ENCODE results near the gene SLC9A8.
"Not testable (repeated sequence)": the region's sequence is repeated elsewhere in the genome, so short reads cannot be mapped to it uniquely, and the experiment has no call there.

Gene SLC9A8

DNA sequence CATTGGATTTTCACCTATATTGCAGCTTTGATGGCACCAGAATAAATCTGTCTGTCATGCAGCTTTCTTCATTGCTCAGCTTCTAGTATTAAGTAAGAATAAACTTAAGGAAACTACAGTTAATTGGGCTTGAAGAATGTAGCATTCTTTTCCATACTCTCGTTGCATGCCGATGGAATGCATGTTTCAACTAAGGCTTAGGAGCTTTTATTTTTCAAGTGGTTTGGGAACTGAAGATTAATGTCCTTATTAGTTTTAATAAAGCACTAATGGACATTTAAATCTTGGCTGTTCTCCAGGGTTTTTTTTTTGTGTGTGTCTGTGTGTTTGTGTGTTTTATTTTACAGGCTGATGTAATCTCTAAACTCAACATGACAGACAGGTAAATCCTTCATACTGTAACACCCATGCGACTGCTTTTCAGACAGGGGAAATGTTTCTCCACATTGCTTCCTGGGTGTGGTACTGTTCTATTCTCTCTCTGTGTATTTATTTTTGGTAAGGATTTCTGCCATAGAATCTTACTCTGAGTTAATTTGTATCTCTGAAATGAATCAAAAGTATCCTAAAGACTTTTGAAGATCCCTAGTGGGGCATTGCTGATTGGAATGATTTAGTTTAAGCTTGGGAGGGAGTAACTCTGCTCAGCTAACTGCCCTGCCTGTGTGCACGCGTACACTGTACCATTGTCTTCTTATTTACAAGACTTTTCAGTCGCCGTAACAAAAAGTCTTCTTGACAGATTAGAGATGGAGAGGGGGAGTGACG is 38.0 kb downstream of the SLC9A8 start:
- DNase-seq (ENCODE audit: low read depth in 2 of 2), result no peak

DNA sequence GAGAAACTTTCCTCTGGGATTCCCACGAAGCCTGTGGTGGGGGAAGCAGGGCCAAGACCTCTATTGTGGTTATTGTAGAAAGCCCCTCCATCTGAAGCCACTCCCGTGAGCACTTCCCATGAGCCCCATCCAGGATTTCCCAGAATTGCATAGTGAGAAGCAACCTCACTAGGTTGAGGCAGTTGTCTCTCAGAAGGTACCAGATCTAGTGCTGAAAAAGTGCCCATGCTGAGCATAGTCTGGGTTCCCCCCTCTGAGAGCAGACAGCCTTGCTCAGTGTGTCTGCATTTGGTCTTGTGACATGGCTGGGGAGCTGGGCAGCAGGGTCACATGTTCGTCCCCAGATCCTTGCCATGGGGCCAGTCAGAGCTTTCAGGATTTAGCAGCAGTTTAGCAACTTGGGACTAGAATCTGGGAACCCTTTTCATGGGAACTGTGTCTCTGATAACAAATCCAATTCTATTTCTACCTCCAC is 38.6 kb downstream of the SLC9A8 start:
- DNase-seq (ENCODE audit: low read depth in 2 of 2), result no peak

GRCh38 chr20:49851991-49852390 is 39.4 kb downstream of the SLC9A8 start:
- no peak for DNase-seq (ENCODE audit: low read depth in 2 of 2)

- no peak for DNase-seq (ENCODE audit: low read depth in 2 of 2)
Measured at GRCh38 chr20:49852522-49853080, 40.0 kb downstream of the SLC9A8 start.

DNA sequence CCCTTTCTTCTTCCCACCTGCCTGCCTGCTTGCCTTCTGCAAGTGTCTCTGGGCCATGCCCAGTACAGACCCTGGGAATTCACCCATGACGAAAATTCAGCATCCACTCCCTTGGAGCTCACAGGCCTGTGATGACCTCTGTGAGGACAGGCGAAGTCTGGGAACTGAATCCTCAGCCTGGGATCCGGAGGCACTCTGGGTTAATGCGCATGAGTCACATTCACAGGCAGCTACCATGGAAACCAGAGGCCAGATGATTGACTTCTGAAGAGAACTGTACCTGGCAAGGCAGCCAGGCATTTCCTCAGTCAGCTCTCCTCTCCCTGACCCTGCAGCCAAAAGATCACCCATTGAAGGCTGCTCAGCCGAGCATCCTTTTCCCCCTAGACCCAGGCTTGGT is 41.0 kb downstream of the SLC9A8 start:
- no peak for DNase-seq (ENCODE audit: low read depth in 2 of 2)

DNA sequence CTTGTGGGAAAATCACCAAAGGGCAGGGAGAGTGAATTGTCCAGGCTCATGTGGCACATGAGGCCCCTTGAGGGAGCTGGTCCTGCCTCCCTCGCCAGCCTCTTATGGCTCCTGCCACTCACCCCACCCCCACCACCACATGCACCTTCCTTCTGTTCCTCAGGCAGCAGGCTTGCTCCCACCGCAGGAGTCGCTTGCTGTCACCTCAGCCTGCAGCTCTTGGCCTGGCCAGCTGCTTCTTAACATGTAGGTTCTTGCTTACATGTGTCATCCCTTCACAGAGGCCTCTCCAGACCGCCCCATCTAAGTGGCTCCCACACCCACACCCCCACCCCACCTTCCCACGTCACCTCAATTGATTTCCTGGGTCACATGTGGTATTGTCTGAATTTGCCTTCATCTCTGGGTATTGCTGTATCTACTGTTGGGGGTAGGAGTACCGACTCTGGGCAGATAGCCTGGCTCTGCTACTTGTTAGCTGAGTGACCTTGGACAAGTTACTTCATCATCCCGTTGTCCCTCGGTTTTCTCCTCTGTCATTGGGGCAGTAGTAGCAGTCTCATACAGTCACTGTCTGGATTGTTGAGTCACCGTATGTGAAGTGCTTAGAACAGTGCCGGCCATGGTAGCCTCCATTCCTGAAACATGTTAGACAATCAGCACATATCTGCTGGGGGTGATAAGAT is 41.7 kb downstream of the SLC9A8 start:
- DNase-seq (ENCODE audit: low read depth in 2 of 2), result no peak

GRCh38 chr20:49856904-49857303 is 44.3 kb downstream of the SLC9A8 start:
- DNase-seq (ENCODE audit: low read depth in 2 of 2), result no peak

- no peak for DNase-seq (ENCODE audit: low read depth in 2 of 2)
Measured at GRCh38 chr20:49858076-49858585, 45.5 kb downstream of the SLC9A8 start.

DNA sequence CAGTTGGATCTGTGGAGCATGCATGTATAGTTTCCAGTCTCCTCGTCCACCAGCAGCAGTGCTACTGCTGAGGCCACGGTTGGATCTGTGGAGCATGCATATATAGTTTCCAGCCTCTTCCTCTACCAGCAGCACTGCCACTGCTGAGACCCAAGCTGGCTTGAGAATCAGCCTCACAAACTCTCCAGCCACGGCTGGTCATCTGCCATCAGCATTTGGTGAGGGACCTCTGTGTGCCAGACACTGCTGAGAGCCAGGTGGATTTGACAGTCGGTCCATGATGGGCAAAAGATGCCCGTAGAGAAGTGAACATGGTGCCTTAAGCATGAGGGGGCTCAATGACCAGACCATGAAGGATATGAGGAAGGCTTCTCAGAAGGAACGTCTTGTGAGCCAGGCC is 46.4 kb downstream of the SLC9A8 start:
- DNase-seq (ENCODE audit: low read depth in 2 of 2), result no peak

- no peak for DNase-seq (ENCODE audit: low read depth in 2 of 2)
Measured at GRCh38 chr20:49859807-49860206, 47.2 kb downstream of the SLC9A8 start.

DNA sequence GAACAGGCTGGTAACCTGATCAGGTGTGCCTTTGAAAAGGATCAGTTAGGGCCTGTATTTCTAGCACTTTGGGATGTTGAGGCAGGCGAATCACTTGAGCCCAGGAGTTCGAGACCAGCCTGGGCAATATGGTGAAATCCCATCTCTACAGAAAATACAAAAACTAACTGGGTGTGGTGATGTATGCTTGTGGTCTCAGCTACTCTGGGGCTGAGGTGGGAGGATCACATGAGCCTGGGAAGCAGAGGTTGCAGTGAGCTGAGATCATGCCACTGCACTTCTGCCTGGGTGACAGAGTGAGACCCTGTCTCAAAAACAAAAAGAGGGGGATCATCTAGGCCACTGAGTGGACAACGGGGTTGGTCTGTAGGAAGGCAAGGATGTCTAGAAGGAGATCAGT is 48.6 kb downstream of the SLC9A8 start:
- not testable (repeated sequence) for DNase-seq (ENCODE audit: low read depth in 2 of 2)

DNA sequence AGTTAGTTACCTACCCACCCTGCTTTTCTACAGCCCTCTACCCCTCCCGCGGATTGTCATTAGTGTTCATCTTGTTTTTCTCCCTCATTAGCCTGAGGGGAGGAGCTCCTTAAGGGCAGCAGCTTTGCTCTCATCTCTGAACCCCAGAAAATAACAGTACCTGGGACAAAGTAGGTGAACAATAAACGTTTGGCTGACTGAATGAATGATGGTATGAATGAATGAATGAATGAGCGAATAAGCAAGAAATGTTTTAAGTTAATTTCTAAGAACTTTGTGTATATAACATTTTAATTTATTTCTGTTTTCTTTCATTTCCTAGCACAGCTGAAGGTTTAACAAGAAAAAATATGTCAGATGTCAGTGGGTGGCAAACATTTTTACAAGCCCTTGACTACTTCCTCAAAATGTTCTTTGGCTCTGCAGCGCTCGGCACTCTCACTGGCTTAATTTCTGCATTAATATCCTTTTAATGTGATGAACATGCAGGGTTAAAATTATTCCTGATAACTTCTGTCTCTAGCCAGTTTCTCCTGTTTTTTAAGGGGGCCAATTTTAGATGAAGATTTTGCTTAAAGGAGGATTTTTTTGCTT is 50.1 kb downstream of the SLC9A8 start:
- DNase-seq (ENCODE audit: low read depth in 2 of 2), result no peak

- DNase-seq (ENCODE audit: low read depth in 2 of 2), result no peak
Measured at GRCh38 chr20:49863666-49864065, 51.0 kb downstream of the SLC9A8 start.

DNA sequence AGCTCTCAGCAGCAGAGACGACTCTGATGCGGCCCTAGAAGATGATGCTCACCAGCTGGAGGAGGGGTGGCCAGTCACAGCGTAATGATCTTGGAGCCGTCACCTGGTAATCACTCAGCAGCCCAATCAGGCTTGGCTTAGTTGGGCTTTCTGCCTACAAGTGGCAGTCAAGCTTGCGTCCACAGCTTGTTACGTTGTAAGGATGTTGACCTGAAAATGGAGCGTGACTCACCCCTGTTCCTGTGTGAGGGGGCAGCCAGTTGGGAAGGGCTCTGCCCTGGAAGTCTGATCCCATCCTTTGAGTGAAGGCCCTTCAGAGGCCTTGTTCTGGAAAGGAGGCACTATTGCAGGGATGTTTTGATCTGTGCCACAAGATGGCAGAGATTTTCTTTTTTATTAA is 52.9 kb downstream of the SLC9A8 start:
- no peak for DNase-seq (ENCODE audit: low read depth in 2 of 2)

- no peak for DNase-seq (ENCODE audit: low read depth in 2 of 2)
Measured at GRCh38 chr20:49866051-49866450, 53.4 kb downstream of the SLC9A8 start.

DNA sequence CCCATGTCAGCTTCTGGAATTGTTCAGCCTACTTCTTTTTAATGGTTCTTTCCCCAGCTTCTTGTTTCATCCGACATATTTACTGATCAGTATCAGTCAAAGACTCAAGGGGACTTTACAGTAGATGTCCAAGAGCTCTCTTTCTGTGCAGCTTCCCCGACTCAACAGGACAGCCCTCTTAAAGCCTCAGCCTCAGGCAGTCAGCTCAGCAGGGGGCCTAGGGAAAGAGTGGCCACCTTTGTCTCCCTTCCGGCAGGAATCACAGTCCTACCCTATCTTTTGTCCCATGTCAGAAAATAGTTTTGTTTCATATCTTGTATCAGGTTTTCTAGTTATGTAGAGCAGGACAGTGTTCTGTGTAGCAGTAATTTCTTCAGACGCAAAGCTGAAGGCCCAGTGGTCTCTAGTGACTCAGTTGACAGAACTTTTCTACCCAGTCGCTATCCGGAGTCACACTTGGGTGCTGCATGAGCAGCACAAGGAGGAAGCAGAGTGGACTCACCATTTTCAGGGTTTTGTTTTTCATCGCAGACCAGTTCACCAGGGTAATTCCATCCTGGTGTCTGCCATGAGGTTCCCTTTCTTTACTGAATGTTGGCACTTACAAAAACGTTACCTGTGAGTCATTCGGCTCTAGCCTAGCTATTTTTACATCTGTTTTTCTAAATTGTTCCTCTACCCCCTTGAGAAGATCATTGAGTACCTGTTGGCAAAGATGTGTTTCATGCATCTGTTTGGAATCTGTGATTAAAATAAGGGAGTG is 55.0 kb downstream of the SLC9A8 start:
- no peak for DNase-seq (ENCODE audit: low read depth in 2 of 2)

DNA sequence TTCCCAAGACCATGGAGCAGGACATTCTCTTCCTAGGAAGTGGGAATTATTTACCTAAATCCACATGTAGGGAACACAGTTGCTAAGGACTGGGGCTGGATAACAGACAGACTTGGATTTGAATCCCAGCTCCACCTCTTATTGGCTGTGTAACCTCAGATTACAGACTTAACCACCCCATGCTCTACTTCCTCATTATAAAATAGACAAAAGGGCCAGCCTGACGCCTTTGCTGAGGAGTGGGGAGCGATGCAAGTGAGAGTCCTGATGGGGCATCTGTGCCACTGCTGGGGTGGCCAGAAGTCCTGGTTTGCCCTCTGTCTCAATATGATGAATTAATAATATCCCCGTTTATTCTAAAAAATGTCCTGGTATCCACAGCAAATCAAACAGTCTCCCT is 55.9 kb downstream of the SLC9A8 start:
- DNase-seq (ENCODE audit: low read depth in 2 of 2), result no peak

DNA sequence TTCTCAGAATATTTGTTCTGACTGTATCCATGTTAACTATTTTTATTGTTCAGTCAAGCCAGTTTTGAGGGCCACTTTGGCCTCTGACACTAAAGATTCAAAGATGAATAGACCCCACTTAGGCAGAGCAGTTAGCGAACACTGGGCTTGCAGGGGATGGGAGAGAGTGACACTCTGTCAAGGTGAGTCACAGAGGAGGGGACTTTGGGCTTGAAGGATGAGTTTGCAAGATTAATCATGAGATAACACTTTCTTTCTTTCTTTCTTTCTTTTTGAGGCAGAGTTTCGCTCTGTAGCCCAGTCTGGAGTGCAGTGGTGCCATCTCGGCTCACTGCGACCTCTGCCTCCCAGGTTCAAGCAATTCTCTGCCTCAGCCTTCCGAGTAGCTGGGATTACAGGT is 56.3 kb downstream of the SLC9A8 start:
- DNase-seq (ENCODE audit: low read depth in 2 of 2), result no peak

GRCh38 chr20:49870261-49870660 is 57.6 kb downstream of the SLC9A8 start:
- no peak for DNase-seq (ENCODE audit: low read depth in 2 of 2)

DNA sequence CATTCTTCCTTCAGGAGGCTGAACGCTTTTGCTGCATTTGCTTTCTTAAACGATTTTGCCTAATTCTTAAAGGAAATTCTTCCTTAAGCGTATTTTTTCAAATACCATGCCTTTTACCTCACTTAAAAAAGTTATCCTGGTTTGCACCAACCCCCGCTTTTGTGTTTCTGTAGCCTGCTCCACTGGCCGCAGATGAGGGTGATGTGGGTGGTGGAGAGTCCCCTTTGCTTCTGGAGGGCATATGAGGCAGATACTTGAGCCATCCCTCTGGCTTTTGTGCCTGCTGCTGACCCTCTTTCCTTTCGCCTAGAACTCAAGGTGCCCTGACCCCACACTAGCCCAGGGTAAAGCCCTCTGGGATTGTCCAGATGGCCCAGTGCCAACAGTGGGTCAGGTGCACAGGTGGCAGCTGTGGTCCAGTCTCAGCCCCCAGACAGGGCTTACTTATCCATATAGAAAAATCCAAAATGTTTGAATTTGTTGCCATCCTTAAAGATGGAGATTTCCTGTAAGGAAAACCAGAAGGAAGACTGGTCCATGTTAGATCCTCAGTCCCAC is 58.8 kb downstream of the SLC9A8 start:
- no peak for DNase-seq (ENCODE audit: low read depth in 2 of 2)

- DNase-seq (ENCODE audit: low read depth in 2 of 2), result no peak
Measured at GRCh38 chr20:49872056-49872455, 59.4 kb downstream of the SLC9A8 start.

Measured in stimulated activated CD8-positive, alpha-beta memory T cell treated with anti-CD3 and anti-CD28 coated beads, Interleukin-2, amount 100 ng/mL, for 48 hours (primary cell).